ENCODE data around the gene GRAMD1B.

GRAMD1B gene

GRCh38 chr11:123482218-123482617 is 52.1 kb downstream of the GRAMD1B start:
- WGBS, 2 donors (ENCODE audit: extremely low coverage in 2 of 2, insufficient read length in 2 of 2, insufficient replicate concordance in 1 of 2), result no CpG with 5 or more reads among the region's 6 CpGs
- H3K9ac ChIP-seq (ENCODE audit: low read depth, low read length, poor library complexity), result no peak overlapping the region
- no peak overlapping the region for H3K4me2 ChIP-seq (ENCODE audit: insufficient read depth, low read length, poor library complexity, severe bottlenecking)

GRCh38 chr11:123483058-123483457 is 53.0 kb downstream of the GRAMD1B start:
- H2AFZ ChIP-seq (ENCODE audit: low read length), result no peak overlapping the region
- H3K9me3 ChIP-seq (replicated peaks in 1 of 2; ENCODE audit: control insufficient read depth in 2 of 2, insufficient read depth in 1 of 2, low read depth in 1 of 2, low read length in 2 of 2), result no peaks in the 10 kb centered on the region
- H3K4me3 ChIP-seq (ENCODE audit: low read length in 2 of 2), result no peak overlapping the region
- no peak overlapping the region for H2BK12ac ChIP-seq (ENCODE audit: low read length)
- no peak overlapping the region for H4K8ac ChIP-seq (ENCODE audit: low read depth, low read length)
- no peak for DNase-seq (ENCODE audit: low spot score)
- no peak overlapping the region for H4K91ac ChIP-seq (ENCODE audit: low read depth, low read length, poor library complexity)
- H3K36me3 ChIP-seq (replicated peaks in 1 of 2; ENCODE audit: control insufficient read depth in 2 of 2, insufficient read depth in 2 of 2, low read length in 2 of 2), result peaks cover 0 to 3% of the 10 kb centered on the region in 2 donors
- H3K27me3 ChIP-seq (ENCODE audit: control insufficient read depth in 3 of 3, insufficient read depth in 3 of 3, low read depth in 1 of 3, low read length in 3 of 3), result no peaks in the 10 kb centered on the region
- H3K79me1 ChIP-seq (ENCODE audit: low read depth, low read length), result no peaks in the 10 kb centered on the region
- no peak overlapping the region for H3K14ac ChIP-seq (ENCODE audit: low read length)
- no CpG with 5 or more reads among the region's 8 CpGs for WGBS, 2 donors (ENCODE audit: extremely low coverage in 2 of 2, insufficient read length in 2 of 2, insufficient replicate concordance in 1 of 2)
- H3K9ac ChIP-seq (ENCODE audit: low read depth, low read length, poor library complexity), result no peak overlapping the region
- H3K4ac ChIP-seq (ENCODE audit: low read length), result no peak overlapping the region
- no peak overlapping the region for H2AK5ac ChIP-seq (ENCODE audit: low read depth, low read length)
- peaks cover 0 to 4% of the 10 kb centered on the region in 2 donors for H3K4me1 ChIP-seq (ENCODE audit: control insufficient read depth in 2 of 2, insufficient read depth in 1 of 2, low read depth in 1 of 2, low read length in 2 of 2)
- no peak overlapping the region for H3K23ac ChIP-seq (ENCODE audit: low read depth, low read length, poor library complexity)
- no peak overlapping the region for H3K18ac ChIP-seq (ENCODE audit: low read length)
- H2BK5ac ChIP-seq (ENCODE audit: low read length), result no peak overlapping the region
- no peak overlapping the region for H2BK15ac ChIP-seq (ENCODE audit: low read length)
- H3K4me2 ChIP-seq (ENCODE audit: insufficient read depth, low read length, poor library complexity, severe bottlenecking), result no peak overlapping the region
- no peak overlapping the region for H2BK120ac ChIP-seq (ENCODE audit: low read depth, low read length)
- H3K27ac ChIP-seq (replicated peaks; ENCODE audit: low read length), result no peak overlapping the region

More at GRCh38 chr11:123482218-123482617, 52.1 kb downstream of the GRAMD1B start:
- no peak overlapping the region for H3K4me3 ChIP-seq (ENCODE audit: low read length in 2 of 2)
- no peaks in the 10 kb centered on the region for H3K9me3 ChIP-seq (replicated peaks in 1 of 2; ENCODE audit: control insufficient read depth in 2 of 2, insufficient read depth in 1 of 2, low read depth in 1 of 2, low read length in 2 of 2)
- H2BK5ac ChIP-seq (ENCODE audit: low read length), result no peak overlapping the region
- peaks cover 0 to 3% of the 10 kb centered on the region in 2 donors for H3K36me3 ChIP-seq (replicated peaks in 1 of 2; ENCODE audit: control insufficient read depth in 2 of 2, insufficient read depth in 2 of 2, low read length in 2 of 2)
- no peak for DNase-seq (ENCODE audit: low spot score)
- no peak overlapping the region for H2AFZ ChIP-seq (ENCODE audit: low read length)
- H3K27me3 ChIP-seq (ENCODE audit: control insufficient read depth in 3 of 3, insufficient read depth in 3 of 3, low read depth in 1 of 3, low read length in 3 of 3), result no peaks in the 10 kb centered on the region
- no peak overlapping the region for H3K18ac ChIP-seq (ENCODE audit: low read length)
- no peak overlapping the region for H2BK120ac ChIP-seq (ENCODE audit: low read depth, low read length)
- no peak overlapping the region for H2AK5ac ChIP-seq (ENCODE audit: low read depth, low read length)
- no peaks in the 10 kb centered on the region for H3K79me1 ChIP-seq (ENCODE audit: low read depth, low read length)
- no peak overlapping the region for H4K8ac ChIP-seq (ENCODE audit: low read depth, low read length)
- no peak overlapping the region for H3K23ac ChIP-seq (ENCODE audit: low read depth, low read length, poor library complexity)
- no peak overlapping the region for H4K91ac ChIP-seq (ENCODE audit: low read depth, low read length, poor library complexity)
- H3K4ac ChIP-seq (ENCODE audit: low read length), result no peak overlapping the region
- no peak overlapping the region for H2BK15ac ChIP-seq (ENCODE audit: low read length)
- H2BK12ac ChIP-seq (ENCODE audit: low read length), result no peak overlapping the region
- peaks cover 0 to 4% of the 10 kb centered on the region in 2 donors for H3K4me1 ChIP-seq (ENCODE audit: control insufficient read depth in 2 of 2, insufficient read depth in 1 of 2, low read depth in 1 of 2, low read length in 2 of 2)
- H3K27ac ChIP-seq (replicated peaks; ENCODE audit: low read length), result no peak overlapping the region
- H3K14ac ChIP-seq (ENCODE audit: low read length), result no peak overlapping the region

- WGBS, 2 donors (ENCODE audit: extremely low coverage in 2 of 2, insufficient read length in 2 of 2, insufficient replicate concordance in 1 of 2), result no CpG with 5 or more reads among the region's 4 CpGs
- H2AFZ ChIP-seq (ENCODE audit: low read length), result no peak overlapping the region
- no peak overlapping the region for H2BK5ac ChIP-seq (ENCODE audit: low read length)
- no peak overlapping the region for H2BK15ac ChIP-seq (ENCODE audit: low read length)
- H3K9ac ChIP-seq (ENCODE audit: low read depth, low read length, poor library complexity), result no peak overlapping the region
- H2BK120ac ChIP-seq (ENCODE audit: low read depth, low read length), result no peak overlapping the region
- peaks cover 0 to 4% of the 10 kb centered on the region in 2 donors for H3K4me1 ChIP-seq (ENCODE audit: control insufficient read depth in 2 of 2, insufficient read depth in 1 of 2, low read depth in 1 of 2, low read length in 2 of 2)
- no peaks in the 10 kb centered on the region for H3K79me1 ChIP-seq (ENCODE audit: low read depth, low read length)
- H3K4ac ChIP-seq (ENCODE audit: low read length), result no peak overlapping the region
- H3K27ac ChIP-seq (replicated peaks; ENCODE audit: low read length), result no peak overlapping the region
- no peak overlapping the region for H4K8ac ChIP-seq (ENCODE audit: low read depth, low read length)
- peaks cover 0 to 3% of the 10 kb centered on the region in 2 donors for H3K36me3 ChIP-seq (replicated peaks in 1 of 2; ENCODE audit: control insufficient read depth in 2 of 2, insufficient read depth in 2 of 2, low read length in 2 of 2)
- no peak for DNase-seq (ENCODE audit: low spot score)
- no peak overlapping the region for H2AK5ac ChIP-seq (ENCODE audit: low read depth, low read length)
- H4K91ac ChIP-seq (ENCODE audit: low read depth, low read length, poor library complexity), result no peak overlapping the region
- H3K14ac ChIP-seq (ENCODE audit: low read length), result no peak overlapping the region
- no peak overlapping the region for H2BK12ac ChIP-seq (ENCODE audit: low read length)
- H3K9me3 ChIP-seq (replicated peaks in 1 of 2; ENCODE audit: control insufficient read depth in 2 of 2, insufficient read depth in 1 of 2, low read depth in 1 of 2, low read length in 2 of 2), result no peaks in the 10 kb centered on the region
- H3K23ac ChIP-seq (ENCODE audit: low read depth, low read length, poor library complexity), result no peak overlapping the region
- H3K27me3 ChIP-seq (ENCODE audit: control insufficient read depth in 3 of 3, insufficient read depth in 3 of 3, low read depth in 1 of 3, low read length in 3 of 3), result no peaks in the 10 kb centered on the region
- no peak overlapping the region for H3K4me2 ChIP-seq (ENCODE audit: insufficient read depth, low read length, poor library complexity, severe bottlenecking)
- no peak overlapping the region for H3K4me3 ChIP-seq (ENCODE audit: low read length in 2 of 2)
- H3K18ac ChIP-seq (ENCODE audit: low read length), result no peak overlapping the region
Measured at GRCh38 chr11:123483466-123483865, 53.4 kb downstream of the GRAMD1B start.

- Histone ChIP-seq H3K27me3 (ENCODE audit: control insufficient read depth in 3 of 3, insufficient read depth in 3 of 3, low read depth in 1 of 3, low read length in 3 of 3) (no peaks in the 10 kb centered on the region), H3K79me1 (ENCODE audit: low read depth, low read length) (no peaks in the 10 kb centered on the region), H3K27ac (replicated peaks; ENCODE audit: low read length) (no peak overlapping the region), H3K9me3 (replicated peaks in 1 of 2; ENCODE audit: control insufficient read depth in 2 of 2, insufficient read depth in 1 of 2, low read depth in 1 of 2, low read length in 2 of 2) (no peaks in the 10 kb centered on the region), H2BK120ac (ENCODE audit: low read depth, low read length) (no peak overlapping the region), H4K91ac (ENCODE audit: low read depth, low read length, poor library complexity) (no peak overlapping the region), H3K4me1 (ENCODE audit: control insufficient read depth in 2 of 2, insufficient read depth in 1 of 2, low read depth in 1 of 2, low read length in 2 of 2) (peaks cover 0 to 4% of the 10 kb centered on the region in 2 donors), H2BK12ac (ENCODE audit: low read length) (no peak overlapping the region), H3K18ac (ENCODE audit: low read length) (no peak overlapping the region), H3K4ac (ENCODE audit: low read length) (no peak overlapping the region), H3K23ac (ENCODE audit: low read depth, low read length, poor library complexity) (no peak overlapping the region), H3K9ac (ENCODE audit: low read depth, low read length, poor library complexity) (no peak overlapping the region), H2BK15ac (ENCODE audit: low read length) (no peak overlapping the region), H2AK5ac (ENCODE audit: low read depth, low read length) (no peak overlapping the region), H2BK5ac (ENCODE audit: low read length) (no peak overlapping the region), H3K14ac (ENCODE audit: low read length) (no peak overlapping the region), H3K4me3 (ENCODE audit: low read length in 2 of 2) (no peak overlapping the region), H3K4me2 (ENCODE audit: insufficient read depth, low read length, poor library complexity, severe bottlenecking) (no peak overlapping the region), H3K36me3 (replicated peaks in 1 of 2; ENCODE audit: control insufficient read depth in 2 of 2, insufficient read depth in 2 of 2, low read length in 2 of 2) (peaks cover 0 to 3% of the 10 kb centered on the region in 2 donors), H2AFZ (ENCODE audit: low read length) (no peak overlapping the region), H4K8ac (ENCODE audit: low read depth, low read length) (no peak overlapping the region)
- no peak for DNase-seq (ENCODE audit: low spot score)
- no CpG with 5 or more reads among the region's 8 CpGs for WGBS, 2 donors (ENCODE audit: extremely low coverage in 2 of 2, insufficient read length in 2 of 2, insufficient replicate concordance in 1 of 2)
Measured at GRCh38 chr11:123484448-123484847, 54.4 kb downstream of the GRAMD1B start.
